Lower leg skin (tissue), 3 donors: Measurements from ENCODE around the gene ZBTB16.

Experiments
- CTCF ChIP-seq, 3 donors: fragments of 450-650 bp; IDR thresholded peaks; one replicate each; pipeline ENCODE4 v1.5.1; 2016; ENCODE audit warnings: antibody characterized with exemption in 3 of 3, mild to moderate bottlenecking in 3 of 3, moderate library complexity in 2 of 3
- POLR2A ChIP-seq, 2 donors: fragments of 450-650 bp; IDR thresholded peaks; one replicate each; pipeline ENCODE4 v1.6.1; 2016 to 2017; ENCODE audit warnings: antibody characterized with exemption in 2 of 2, mild to moderate bottlenecking in 1 of 2, moderate library complexity in 1 of 2

- TF ChIP-seq CTCF (IDR thresholded peaks at IDR 0.05) (no peak), POLR2A (IDR thresholded peaks at IDR 0.05) (no peak)
These were observed 56.8 kb downstream of the ZBTB16 start for GRCh38 chr11:114116357-114116756.
